ENCODE data around the gene CBFA2T3.
A peak's percentile ranks its signal among the peaks of the same experiment; 100 is the strongest.

Gene CBFA2T3

DNA sequence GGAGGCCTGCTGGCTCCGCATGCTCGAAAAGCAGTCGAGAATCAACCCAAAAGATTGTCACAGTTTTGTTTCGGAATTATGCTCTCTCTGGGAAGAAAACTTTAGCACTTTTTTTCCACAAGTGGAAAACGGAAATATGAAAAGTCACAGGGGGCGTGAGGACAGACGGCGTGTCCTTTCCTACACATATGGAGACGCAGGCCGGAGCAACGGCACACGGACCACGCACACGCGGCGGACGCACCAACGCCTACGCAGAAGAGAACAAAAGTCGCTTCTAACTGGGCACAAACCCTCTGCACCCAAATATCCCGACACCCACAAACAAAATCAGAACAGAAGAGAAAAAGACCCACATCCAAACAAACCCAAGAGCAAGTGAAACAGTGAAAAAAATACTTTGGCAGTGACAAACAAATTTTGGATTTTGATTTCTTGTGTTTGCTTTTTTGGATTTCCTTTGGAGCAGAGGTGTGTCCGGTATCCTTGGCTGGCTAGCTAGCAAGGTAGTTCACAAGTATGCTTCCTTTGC is 101.2 kb downstream of the CBFA2T3 start:
- no peak for DNase-seq (ENCODE audit: low read depth)

DNA sequence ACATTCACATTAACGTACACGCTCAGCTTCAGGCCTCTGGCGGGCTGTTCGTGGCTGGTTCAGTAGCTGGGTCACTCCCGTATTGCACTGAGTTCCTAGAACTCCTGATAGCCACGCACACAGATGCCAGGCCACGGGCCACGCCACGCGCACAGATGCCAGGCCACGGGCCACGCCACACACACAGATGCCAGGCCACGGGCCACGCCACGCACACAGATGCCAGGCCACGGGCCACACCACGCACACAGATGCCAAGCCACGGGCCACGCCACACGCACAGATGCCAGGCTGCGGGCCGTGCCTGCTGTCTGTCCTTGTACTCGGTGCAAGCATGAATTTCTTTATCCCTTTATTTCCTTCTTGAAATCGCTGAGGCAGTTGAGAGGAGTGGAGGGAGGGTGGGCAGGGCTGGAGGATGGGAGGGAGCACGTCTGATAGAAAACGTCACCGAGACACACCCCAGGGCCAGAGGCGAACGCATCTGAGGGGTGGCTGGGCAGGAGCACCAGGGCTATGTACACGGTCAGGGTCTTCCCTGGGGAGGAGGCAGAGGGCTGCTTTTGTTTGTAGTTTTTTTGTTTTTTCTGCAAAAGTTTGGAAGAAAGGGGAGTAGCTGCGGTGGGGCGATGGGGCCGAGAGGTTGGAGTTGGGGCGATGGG is 101.9 kb downstream of the CBFA2T3 start:
- DNase-seq (ENCODE audit: low read depth) = no peak

DNA sequence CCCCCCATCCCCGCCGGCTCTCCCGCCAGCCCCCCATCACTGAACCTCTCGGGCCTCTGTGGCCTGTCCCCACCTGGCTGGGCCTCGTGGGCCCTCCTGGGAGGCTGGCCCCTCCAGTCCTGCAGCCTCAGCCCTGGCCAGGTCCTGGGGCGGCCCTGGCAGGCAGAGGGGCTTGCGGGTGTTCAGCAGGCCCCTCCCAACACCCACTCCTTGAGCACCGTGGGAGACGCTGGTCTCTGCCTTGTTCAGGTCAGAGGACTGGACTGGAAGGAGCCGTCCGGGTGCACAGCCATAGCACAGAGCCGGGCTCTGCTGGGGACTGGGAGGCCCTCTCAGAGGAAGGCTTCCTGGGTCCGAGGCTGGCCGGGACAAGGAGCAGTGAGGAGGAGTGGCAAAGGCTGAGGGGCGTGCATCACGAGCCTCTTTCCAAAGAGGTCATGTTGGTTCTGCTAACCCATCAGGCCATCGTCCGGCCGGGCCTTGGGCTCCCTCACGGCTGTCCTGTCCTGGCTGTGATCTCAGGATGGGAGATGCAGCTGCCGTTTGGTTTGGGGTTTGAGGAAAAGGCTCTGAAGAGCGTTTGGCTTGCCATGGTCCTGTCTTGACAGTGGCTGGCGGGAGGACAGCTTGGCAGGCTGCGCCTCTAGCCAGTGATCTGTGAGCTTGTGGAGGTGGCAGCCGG is 104.2 kb downstream of the CBFA2T3 start:
- DNase-seq (ENCODE audit: low read depth) = no peak

DNA sequence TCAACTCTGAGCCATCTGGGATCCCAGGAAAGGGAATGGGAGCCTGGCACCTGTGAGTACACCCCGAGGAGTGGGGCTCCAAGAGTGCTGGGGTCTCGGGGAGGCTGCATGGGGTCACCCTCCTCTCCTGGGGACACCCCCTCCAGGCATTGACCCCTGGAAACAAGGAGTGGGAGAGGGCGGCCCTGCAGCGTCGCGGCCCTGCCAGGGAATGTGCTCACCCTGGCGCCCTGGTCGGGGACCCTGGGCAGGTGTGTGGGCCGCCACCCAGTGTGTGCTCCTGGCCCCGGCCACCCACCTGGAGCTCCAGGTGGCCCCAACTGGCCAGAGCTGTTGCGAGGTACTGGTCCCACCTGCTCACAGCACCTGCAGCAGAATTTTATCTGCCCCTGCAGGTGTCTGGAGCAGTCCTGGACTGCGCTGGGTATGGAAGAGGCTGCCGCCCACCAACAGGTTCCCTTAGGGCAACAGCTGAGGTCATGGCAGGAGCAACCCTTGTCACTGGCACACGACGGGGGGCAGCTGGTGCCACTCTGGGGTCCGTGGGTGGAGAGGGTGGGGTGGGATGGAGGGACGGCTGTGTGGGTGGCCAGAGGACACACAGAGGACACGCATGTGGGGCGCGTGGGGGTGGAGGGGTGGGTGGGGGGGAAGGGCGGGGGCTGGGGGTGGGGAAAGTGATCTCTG is 105.1 kb downstream of the CBFA2T3 start:
- DNase-seq (ENCODE audit: low read depth) = no peak

DNA sequence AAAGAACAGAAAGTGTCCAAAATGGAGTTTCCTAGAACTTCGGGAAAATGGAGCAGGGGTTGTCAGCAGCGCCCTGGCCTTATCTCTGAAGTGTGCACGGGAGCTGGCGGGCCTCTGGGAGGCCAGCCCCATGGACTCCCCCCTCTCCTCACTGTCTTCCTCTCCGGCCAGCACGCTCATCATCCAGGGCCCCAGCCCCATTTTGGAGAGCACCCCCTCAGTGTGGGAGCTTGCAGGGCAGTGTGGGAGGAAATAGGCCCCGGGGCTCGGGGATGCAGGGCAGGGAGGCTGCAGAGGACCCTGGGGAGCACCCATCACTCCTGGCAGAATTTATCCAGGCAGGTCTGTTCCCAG is 105.7 kb downstream of the CBFA2T3 start:
- DNase-seq (ENCODE audit: low read depth) = no peak

DNA sequence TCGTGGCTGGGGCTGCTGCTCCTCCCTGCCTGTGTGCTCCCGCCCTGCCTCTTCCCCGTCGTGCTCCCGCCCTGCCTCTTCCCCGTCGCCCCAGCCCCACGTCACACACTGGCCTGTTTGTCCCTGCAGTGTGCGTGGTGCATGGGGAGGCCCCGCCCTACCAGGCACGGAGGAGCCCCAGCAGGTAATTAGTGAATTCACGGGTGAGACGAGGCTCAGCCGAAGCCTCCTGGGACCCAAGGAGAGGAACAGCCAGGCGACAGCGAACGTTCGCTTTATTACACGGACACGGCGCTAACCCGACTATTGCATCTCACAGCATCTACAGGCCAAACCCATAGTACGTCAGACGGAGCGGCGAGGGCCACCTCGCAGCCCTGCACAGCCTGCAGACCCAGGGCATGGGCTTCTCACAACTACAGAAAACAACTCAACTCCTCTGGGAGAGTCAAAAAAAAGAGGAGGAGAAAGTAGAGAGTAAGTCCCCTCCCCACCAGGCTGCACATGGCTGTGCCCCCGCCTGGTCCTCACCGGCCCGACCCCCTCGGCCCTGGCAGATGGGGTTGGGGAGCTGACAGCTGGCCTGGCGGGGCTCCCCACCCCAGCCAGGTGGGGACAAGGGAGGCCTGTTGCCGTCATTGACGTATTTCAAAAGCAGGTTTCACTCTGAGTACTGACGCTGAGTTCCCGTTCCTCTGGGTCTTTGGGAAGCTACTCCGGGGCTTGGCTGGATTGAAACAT is 106.2 kb downstream of the CBFA2T3 start:
- no peak for DNase-seq (ENCODE audit: low read depth)

DNA sequence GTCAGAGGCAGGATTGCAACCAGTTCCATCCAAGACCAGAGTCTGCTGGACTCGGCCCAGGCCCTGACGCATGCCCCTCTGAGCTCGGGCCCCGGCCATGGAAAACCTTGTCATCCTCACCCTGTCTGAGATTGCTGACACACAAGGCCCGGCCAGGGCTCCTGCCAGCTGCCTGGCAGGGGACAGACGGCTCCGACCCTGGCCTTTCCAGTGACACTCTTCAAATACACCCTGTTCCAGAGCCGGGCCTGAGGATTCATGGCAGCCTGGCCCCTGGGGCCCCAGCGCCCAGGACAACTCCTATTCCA is 107.4 kb downstream of the CBFA2T3 start:
- no peak for DNase-seq (ENCODE audit: low read depth)

DNA sequence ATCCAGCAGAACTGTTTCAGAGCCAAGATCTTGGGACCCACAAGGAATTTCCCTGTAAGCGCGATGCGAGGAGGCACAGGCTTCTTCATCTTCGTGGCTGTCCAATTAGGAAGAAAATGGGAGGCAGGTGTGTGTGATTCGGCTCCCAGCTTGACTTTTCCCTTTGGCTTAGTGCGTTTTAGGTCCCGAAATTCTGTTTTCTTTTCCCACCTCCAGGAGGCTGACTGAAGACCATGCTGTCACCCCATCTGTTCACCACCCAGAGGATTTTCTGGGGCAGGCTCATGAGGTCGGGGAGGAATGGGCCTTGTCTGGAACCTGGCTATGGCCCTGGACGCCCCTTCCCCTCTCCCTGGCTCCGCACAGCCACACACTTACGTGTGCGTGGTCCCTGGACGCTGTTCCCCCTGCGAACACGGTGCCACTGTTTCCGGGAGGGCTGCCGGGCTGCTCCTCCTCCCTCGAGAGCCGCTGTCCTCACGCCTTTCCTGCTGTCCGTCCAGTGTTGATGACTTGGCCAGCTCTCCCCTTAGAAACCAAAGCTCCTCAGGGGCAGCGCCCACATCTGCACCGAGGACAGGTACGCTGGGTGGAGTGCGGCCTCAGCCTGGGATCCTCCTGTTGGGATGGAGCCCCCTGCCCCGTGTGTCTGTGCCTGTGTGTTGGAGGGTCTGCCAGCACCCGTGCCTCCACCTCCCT is 107.9 kb downstream of the CBFA2T3 start:
- DNase-seq (ENCODE audit: low read depth) = no peak

DNA sequence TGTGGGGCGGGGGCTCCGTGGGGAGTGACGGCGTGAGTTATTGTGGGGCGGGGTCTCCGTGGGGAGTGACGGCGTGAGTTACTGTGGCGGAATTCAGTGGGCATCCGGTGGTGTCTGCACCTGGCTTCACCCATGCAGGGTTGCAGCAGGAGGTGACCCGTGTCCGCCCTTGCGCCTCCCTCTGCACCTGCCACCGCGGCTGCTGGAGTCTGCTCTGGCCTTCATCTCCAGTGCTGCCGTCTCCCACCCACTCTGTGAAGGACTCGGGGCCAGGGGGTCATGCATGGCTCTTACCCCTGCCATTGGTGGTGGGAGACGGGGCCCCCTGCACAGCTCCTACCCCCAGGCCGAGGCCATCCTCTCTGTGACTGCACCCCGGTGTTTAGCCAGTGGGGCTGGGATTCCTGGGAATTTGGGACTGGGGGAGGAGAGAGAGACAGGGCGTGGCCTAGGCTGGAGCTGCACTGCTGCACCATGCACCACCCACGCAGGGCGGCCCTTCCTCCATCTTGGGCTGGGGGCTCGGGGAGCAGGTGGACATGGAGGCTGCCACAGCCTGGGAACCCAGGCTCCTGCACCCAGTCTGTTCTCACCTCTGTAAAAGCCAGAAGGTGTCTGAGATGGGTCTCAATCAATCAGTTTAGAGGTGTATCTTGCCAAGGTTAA is 109.3 kb downstream of the CBFA2T3 start:
- no peak for DNase-seq (ENCODE audit: low read depth)

DNA sequence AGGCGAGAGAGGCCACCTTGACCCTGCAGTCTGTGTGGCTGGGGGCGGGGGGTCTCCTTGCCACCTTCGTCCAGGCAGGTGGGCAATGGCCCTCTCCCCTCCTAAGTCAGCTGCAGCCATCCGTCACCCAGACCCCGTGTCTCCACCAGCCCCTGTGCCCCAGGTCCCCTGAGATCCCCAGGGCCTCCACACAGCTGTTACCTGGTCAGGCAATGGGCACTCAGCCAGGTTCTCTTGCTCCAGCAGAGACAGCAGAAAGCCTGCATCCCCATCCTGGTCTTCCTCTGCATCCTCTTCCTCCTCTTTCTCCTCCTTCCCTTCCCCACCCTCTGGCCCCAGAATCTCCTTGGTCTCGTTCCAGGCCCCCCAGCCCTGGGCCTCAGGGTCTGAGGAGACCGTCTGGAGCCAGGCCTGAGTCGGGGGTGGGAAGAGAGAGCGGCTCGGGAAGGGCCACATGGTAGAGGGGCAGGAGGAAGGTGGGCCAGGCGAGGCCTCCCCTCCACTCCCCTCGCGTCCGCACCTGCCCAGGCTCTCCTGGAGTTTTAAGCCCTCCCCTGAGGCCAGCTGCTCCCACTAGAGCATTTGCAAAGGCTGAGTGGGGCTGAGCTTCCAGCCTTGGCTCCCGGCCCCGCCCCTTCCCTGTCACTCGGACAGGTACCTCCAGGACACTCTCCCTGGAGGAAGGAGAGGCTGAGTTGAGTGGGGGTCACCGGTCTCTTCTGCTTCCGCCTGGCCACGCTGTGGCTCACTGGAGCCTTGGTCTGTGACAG is 110.7 kb downstream of the CBFA2T3 start, which contains the start of gene PABPN1L:
PABPN1L (minus strand) TSS at position 510 of the 770 bp plus-strand sequence; CDS start at position 456, 54 bp downstream.
- no peak for DNase-seq (ENCODE audit: low read depth)

DNA sequence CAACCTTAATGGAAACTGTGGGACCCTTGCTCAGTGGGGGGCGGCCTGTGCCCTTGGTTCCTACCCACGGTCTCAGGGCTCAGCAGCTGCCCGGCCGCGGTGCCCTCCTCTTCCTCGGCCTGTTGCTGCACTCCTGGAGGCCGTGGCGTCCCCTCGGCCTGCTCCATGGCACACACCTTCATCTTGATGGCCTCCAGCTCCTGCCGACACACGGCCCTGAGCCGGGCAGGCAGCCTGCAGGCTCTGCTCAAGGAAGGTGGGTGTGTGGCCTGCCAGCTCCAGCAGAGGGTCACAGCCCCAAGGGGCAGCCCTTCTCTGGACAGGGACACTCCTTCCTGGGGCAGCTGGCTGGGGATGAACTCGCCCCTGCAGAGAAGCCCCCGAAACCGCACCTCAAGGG is 111.3 kb downstream of the CBFA2T3 start:
- DNase-seq (ENCODE audit: low read depth) = no peak

DNA sequence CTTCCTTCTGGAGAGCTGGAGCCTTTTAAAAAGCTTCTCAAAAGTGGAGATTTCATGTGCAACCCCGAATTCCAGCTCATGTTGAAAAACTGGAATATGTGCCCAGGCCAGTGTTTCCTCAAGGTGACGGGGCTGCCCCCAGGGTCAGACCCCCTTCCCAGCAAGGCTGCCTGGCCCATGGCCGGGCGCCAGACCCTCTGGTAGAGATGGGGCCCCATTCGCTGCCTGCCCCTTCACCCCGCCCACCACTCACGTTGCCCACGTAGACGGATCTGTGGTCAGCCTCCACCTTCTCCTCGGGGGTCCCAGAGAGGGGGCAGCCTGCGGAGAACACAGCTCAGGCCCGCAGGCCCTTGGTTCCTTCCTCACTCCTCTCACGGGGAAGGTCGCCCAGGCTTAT is 111.7 kb downstream of the CBFA2T3 start:
- DNase-seq (ENCODE audit: low read depth) = no peak

DNA sequence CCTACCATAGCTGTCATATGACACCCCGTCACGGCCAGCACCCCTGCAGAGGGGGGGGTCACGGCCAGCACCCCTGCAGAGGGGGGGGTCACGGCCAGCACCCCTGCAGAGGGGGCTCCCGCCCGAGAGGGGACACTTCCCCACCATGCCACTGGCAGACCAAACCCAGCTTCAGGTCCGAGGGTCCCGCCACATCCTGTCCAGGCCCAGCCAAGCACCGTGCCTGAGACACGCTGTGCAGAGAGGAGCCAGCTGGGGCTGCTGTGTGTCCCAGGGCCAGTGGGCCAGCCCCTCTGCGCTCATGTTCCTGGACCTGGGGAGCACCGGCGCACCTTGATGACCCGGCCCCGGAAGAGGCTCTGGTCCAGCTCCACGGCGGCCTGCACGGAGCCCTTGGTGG is 112.5 kb downstream of the CBFA2T3 start:
- DNase-seq (ENCODE audit: low read depth) = no peak

DNA sequence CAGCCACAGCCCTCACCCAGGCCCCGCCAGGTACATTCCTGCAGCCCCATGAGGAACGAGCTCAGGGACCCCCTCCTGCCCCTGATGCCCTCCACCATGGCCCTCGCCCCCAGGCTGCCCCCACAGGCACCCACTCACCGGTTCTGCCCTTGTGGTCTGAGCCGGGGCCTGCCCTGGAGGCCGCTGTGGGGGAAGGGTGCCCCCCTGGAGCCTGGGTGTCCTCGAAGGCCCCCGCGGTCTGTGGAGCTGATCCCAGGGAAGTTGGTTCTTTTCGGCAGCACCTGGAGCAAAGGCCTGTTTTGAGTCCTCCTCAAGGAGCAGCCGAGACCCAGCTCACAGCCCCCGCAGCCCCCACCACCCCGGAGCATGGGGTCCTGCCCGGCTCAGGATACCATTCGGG is 112.9 kb downstream of the CBFA2T3 start:
- DNase-seq (ENCODE audit: low read depth) = no peak

DNA sequence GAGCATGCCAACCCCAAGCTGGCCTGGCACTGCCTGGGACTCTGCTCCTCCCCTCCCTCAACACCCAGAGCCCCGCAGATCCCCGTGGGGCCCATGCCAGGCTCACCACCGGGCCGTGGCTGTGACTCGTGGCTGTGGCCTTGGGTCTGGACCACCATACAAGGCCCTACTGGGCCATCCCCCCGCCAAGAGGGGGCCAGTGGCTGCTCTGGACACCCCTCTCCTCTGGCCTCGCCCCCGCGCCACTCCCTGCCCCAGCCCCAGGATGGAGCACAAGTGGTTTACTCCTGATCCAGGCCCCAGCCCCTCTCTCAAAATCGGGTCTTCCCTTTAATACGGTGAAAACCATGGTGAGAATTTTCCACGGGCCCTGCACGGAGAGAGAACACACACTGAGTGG is 113.6 kb downstream of the CBFA2T3 start:
- DNase-seq (ENCODE audit: low read depth) = no peak

DNA sequence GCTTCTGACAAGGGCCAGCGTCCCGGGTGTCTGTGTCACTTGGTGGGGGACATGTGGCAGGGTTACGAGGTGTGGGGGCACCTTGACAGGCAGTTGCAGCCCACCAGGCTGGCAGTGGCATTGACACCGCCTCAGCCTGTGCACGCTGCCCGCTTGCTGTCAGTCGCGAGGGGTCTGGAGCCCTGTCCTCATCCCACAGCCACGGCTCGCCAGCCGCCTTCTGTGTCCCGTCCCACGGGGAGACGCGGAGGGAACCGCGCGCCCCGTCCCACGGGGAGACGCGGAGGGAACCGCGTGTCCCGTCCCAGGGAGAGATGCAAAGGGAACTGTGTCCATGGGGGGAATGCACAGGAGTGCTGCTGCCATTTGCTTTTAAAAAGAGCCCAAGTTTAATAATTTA is 114.0 kb downstream of the CBFA2T3 start:
- DNase-seq (ENCODE audit: low read depth) = no peak

DNA sequence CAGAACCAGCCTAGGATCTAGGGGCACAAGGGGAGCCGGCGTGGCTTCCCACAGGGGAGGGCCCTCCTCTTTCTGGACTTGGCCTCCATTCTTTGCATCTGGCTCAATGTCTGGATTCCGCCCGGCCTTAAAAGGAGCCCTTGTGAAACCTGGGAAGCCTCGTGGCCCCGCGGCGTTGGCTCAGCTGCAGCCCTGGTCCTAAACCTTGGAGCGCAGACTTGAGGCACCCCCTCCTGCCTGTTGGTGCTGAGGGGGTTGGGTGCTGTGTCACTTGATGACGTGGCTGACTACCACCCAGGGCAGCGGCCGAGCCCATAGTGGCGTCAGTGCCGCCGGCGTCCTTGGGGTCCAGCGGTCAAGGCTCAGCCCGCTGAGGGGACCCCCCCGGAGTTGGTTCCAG is 115.6 kb downstream of the CBFA2T3 start:
- DNase-seq (ENCODE audit: low read depth) = no peak

DNA sequence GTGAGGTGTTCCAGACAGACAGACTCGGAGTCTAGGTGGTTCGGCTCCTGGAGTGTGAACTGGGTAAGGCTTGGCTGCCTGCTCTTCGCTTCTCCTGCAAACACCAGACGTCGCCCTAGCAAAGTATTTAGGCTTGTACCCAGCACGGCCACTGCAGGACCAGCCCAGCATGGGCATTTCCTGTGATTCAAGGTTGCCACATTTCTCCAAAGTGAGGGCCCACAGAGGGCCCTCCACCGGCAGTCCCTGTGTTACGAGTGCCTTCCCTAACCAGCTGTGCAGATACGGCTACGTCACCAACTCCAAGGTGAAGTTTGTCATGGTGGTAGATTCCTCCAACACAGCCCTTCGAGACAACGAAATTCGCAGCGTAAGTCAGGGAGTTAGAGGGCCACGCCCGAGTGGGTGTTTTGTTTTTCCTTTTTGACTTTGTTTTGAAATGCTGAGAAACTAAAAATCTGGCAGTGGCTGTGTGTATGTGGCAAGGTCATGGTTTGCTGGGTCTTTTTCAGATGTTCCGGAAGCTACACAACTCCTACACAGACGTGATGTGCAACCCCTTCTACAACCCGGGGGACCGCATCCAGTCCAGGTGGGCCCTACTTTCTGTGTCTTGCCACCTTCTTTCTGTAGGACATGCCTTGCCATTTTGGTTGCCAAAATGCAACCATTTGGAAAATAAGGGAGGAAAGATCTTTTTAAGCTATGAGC is 117.5 kb downstream of the CBFA2T3 start:
- no peak for DNase-seq (ENCODE audit: low read depth)

DNA sequence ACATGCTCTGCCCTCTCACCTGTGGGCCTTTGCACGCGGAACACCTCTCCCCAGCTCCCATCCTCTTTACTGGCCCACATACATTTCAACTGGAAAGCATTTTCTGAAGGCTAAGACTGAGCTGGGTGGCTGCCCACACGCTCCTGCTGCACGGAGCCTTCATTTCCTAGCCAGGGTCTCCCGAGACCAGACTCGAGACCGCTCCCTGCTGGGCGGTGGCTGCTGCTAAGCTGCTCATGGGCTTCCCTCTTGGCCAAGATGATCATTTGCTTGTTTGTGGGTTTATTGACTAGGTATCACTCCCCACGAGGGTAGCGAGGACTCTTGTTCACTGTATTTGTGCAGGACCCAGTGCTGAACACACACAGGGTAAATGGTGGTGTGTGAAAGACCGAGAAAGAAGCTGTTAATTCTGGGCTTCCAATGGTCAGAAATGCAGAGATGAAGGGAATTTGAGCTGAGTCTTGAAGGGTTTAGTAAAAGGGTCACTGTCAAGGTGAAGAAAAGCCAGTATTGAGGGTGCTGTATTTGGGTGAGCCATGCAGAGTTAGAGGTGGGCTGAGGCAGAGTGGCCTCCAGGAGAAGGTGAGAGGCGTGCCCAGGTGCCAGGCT is 119.2 kb downstream of the CBFA2T3 start:
- DNase-seq (ENCODE audit: low read depth) = peak; percentile 43

Measured in T-helper 22 cell (primary cell).